PFSK-1 (cell line): ENCODE data around the gene CDKN2AIPNL.

Experiments used
- POLR2AphosphoS5 ChIP-seq: IDR thresholded peaks from 2 replicates; pipeline ENCODE4 v1.6.1; 2012; ENCODE audit warnings: low read depth, mild to moderate bottlenecking, control low read depth, low read length, moderate library complexity
- SIN3A ChIP-seq: IDR thresholded peaks from 2 replicates; pipeline ENCODE4 v1.6.1; 2012; ENCODE audit warnings: mild to moderate bottlenecking, low read length, moderate library complexity, borderline replicate concordance; ENCODE audit not compliant: insufficient read depth
- TAF1 ChIP-seq: IDR thresholded peaks from 2 replicates; pipeline ENCODE4 v1.6.1; 2012; ENCODE audit warnings: low read length, control low read depth, borderline replicate concordance; ENCODE audit not compliant: insufficient read depth
- TF ChIP-seq, protein P1 (sequence below), 2 experiments: IDR thresholded peaks; 2 replicates each; pipeline versions ENCODE4 v1.6.1 to v1.8.0; 2011 to 2012; ENCODE audit warnings: low read depth in 2 of 2, low read length in 2 of 2, control low read depth in 1 of 2, inconsistent platforms in 1 of 2, mild to moderate bottlenecking in 1 of 2, moderate library complexity in 1 of 2; ENCODE audit not compliant: insufficient read depth in 1 of 2

DNA sequence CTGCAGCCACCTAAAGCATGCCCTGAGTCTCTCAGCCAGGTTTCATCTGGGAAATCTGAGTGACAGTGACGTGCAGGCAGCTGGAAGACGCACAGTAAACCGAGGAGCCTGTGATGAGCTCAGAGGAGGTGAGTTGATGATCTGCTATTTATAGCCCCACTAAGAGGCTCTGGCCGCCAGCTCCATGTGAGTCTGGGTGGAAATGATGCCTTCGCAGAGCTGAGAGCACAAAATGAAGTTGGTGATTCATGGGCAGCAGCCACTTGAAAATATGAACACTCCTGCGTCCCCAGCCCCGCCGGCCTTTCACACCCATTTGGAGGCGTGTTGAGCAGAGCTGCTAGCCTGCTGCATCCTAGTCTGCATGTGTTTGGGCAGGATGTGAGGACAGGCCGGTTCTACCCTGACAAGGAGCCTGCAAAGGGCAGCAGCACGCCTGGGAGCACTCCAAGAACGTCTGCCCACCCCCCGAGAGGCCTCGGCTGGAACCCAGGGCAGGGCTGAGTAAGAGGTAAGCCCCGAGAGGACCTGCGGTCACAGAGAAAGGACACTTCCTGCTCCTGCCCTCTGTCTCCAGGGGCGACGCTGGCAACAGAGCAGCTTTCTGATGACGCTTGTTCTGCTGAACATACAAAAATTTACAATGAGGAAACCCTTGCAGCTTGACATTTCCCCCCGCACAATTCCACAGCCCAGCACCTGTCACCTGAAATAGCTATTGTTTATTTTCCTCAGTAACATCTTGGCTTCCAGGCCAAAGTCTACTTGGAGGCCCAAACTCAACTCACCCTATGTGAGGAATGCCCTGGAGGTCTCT is 25.1 kb upstream of the CDKN2AIPNL start:
- TF ChIP-seq POLR2AphosphoS5 (no peak), SIN3A (no peak), TAF1 (no peak)
- TF ChIP-seq, protein P1, sequence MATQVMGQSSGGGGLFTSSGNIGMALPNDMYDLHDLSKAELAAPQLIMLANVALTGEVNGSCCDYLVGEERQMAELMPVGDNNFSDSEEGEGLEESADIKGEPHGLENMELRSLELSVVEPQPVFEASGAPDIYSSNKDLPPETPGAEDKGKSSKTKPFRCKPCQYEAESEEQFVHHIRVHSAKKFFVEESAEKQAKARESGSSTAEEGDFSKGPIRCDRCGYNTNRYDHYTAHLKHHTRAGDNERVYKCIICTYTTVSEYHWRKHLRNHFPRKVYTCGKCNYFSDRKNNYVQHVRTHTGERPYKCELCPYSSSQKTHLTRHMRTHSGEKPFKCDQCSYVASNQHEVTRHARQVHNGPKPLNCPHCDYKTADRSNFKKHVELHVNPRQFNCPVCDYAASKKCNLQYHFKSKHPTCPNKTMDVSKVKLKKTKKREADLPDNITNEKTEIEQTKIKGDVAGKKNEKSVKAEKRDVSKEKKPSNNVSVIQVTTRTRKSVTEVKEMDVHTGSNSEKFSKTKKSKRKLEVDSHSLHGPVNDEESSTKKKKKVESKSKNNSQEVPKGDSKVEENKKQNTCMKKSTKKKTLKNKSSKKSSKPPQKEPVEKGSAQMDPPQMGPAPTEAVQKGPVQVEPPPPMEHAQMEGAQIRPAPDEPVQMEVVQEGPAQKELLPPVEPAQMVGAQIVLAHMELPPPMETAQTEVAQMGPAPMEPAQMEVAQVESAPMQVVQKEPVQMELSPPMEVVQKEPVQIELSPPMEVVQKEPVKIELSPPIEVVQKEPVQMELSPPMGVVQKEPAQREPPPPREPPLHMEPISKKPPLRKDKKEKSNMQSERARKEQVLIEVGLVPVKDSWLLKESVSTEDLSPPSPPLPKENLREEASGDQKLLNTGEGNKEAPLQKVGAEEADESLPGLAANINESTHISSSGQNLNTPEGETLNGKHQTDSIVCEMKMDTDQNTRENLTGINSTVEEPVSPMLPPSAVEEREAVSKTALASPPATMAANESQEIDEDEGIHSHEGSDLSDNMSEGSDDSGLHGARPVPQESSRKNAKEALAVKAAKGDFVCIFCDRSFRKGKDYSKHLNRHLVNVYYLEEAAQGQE (IDR thresholded peaks at IDR 0.05; ENCODE audit: insufficient read depth in 1 of 2, low read depth in 2 of 2, low read length in 2 of 2), result no peak
